Measurements from ENCODE around the gene IGLL1.

The IGLL1 gene

GRCh38 chr22:23533328-23533762 lies 46.7 kb downstream of the IGLL1 start:
- FAIRE-seq: no peak
- DNase-seq (ENCODE audit: extremely low spot score, insufficient read length, low read depth): no peak

- FAIRE-seq (no peak), DNase-seq (ENCODE audit: extremely low spot score, insufficient read length, low read depth) (no peak)
Measured at GRCh38 chr22:23532731-23533130, 47.4 kb downstream of the IGLL1 start.

DNA sequence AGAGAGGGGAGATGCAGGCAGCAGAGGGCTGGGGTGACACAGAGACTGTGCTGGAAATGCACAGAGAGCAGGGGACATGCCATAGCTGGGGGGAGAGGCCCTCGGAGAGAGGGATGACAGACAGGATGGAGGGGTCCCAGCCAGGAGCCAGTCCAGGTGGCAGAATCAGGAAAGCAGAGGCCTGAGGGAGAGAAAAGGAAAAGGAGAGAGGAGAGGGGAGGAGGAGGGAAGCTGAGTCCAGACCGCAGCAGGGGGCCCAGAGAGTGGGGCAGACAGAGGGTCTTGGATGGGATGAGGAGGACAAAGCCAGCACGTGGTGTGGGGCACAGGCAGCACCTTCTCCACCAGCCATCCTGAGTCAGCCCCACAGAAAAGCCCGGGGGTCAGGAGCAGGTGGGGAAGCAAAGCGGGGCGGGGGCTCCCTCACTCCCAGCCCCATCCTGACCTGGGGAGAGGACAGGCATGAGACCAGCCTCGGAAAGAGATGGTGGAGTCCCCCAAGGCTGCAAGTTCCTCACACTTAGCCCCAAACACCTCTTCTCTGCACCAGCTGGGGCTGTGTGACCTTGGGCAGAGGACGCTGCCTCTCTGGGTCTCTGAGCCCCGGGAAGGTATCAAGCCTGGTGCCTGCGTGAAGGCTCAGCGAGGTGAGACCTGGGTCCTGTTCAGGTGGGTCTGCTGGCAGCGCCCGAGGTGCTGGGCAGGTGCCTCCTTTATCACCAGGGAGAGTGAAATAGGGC lies 48.0 kb downstream of the IGLL1 start:
- no peak for FAIRE-seq
- no peak for DNase-seq (ENCODE audit: extremely low spot score, insufficient read length, low read depth)

DNA sequence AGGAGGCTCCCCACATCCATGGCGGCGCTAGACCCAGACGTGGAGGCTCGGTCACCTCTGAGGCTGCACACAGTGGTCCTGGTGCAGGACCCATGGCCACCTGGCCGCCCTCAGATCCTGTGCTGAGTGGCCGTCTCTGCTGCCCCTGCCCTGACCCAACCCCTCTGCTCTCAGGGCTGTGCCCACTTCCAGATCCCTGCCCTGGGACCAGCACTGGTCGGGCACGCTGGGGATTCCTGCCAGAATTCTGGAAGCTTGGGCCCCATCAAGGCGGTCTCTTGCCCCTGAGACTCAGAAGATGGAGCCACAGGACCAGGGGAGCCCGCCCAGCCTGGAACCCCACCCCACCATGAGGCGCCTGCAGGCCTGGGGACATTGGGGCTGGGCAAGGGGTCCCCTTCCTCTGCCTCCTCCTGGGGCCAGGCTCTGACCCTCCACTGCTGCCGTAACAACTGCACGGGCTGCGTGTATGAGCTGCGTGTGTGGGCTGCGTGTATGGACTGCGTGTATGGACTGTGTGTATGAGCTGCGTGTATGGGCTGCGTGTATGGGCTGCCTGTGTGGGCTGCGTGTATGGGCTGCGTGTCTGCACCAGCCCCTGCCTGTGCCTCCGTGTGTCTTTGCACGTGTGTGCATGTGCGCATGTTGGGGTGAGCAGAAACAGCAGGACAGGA lies 48.7 kb downstream of the IGLL1 start:
- FAIRE-seq (no peak), DNase-seq (ENCODE audit: extremely low spot score, insufficient read length, low read depth) (no peak)

- no peak for FAIRE-seq
- no peak for DNase-seq (ENCODE audit: extremely low spot score, insufficient read length, low read depth)
Measured at GRCh38 chr22:23530766-23531282, 49.3 kb downstream of the IGLL1 start.

GRCh38 chr22:23530106-23530505 lies 50.0 kb downstream of the IGLL1 start:
- no peak for FAIRE-seq
- no peak for DNase-seq (ENCODE audit: extremely low spot score, insufficient read length, low read depth)

DNA sequence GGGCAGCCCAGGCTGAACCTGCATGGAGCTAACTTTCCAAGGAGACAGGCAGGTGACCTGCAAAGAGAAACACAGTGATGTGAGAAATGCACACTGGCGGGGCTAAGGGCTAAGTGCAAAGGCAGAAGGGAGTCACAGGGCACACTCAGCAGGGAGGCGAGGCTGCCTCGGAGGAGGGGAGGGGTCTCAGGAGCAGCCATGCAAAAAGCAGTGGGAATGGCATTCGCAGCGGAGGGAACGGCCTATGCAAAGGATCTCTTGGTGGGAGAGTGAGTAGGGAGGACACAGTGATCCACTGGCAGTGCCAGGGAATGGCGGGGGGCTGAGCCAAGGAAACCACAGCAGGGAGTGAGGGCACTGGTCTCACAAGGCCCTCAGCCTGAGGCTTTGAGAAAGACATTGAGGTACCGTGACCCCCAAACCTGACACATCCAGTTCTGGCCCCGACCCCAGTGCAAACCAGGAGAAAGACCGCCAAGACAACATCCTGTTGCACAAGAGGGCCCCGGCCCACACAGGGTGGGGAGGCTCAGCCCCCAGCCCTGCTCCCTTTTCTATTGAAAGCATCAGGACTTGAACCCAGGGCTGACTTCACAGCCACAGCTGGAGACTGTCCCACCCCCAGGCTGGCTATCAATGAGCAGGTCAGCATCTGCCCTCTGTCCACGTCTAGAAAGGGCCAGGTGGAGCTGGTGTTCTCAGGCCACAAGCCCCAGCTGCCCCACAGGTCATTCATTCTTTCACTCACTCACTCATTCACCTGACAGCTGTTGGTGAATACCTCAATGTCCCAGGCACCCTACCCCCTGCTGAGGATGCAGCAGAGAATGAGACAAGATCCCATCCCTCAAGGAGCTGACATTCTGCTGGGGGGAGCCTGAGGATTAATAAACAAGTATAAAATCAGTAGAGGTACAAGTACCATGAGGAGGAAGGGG lies 50.7 kb downstream of the IGLL1 start:
- DNase-seq (ENCODE audit: extremely low spot score, insufficient read length, low read depth): no peak
- no peak for FAIRE-seq

GRCh38 chr22:23527971-23528740 lies 51.9 kb downstream of the IGLL1 start:
- FAIRE-seq (no peak), DNase-seq (ENCODE audit: extremely low spot score, insufficient read length, low read depth) (no peak)

DNA sequence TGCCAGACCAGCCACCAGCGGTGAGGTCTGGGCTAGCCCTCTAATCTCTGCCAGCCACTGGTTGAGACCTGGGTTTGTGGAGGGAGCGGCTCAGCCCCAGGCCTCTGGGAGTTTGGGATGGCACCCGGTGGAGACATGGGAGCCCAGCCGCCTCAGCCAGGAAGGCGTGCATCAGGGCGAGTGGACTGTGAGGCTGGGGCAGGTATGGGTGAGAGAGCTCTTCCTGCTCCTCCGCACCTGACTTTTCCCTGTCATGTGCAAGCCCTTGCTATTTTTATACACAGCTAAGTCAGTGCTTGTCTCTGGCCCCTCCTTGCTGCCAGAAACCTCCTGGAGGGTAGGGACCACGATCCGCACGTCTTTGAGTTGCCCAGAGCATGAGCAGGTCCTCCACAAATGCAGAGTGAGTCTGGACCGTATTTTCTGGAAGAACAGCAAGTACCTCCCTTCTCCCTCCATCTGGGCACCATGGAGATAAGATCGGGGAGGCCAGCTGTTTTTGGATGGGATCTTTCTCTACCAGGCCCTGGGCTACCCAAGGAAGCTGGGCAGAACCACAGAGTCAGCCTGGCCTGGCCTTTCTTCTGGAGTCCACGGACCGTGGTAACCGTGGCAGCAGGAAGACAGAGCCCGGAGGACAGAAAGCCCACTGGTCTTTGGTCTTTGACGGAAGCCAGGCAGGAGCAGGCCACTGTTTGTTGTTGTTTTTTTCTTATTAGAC lies 53.3 kb downstream of the IGLL1 start:
- DNase-seq (ENCODE audit: extremely low spot score, insufficient read length, low read depth) (no peak), FAIRE-seq (no peak)

DNA sequence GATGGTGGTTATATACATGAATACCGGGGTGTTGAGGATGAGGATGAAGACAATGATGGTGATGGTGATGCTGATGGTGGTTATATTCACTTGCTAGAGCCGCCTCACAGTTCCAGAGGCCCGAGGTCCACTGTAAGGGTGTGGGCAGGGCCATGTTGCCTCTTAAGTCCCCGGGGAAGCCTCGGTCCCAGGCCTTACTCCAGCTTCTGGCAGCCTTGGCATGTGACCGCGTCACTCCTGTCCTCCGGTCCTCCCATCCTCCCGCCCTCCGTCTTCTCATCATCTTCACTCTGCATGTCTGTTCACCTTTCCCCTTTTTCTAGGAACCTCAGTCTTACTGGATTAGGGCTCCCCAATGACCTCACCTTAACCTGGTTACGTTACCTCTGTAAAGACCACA lies 54.6 kb downstream of the IGLL1 start:
- no peak for DNase-seq (ENCODE audit: extremely low spot score, insufficient read length, low read depth)
- FAIRE-seq: no peak

DNA sequence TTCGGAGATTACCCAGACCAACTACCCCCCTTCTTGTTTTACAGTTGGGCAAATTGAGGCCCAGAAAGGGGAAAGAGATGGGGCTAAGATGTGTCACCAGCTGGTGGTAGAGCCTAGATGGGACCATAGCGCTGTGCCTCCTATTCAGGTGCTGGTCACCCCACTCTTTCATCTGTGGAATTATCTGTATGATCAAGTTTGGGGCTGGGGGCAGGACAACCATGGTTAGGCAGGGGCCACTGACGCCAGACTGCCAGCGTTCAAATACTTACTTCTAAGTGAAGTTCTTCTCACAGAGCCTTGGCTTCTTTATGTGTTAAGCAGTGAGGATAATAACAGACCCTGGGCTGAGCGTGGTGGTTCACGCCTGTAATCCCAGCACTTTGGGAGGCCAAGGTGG lies 55.9 kb downstream of the IGLL1 start:
- no peak for DNase-seq (ENCODE audit: extremely low spot score, insufficient read length, low read depth)
- no peak for FAIRE-seq

DNA sequence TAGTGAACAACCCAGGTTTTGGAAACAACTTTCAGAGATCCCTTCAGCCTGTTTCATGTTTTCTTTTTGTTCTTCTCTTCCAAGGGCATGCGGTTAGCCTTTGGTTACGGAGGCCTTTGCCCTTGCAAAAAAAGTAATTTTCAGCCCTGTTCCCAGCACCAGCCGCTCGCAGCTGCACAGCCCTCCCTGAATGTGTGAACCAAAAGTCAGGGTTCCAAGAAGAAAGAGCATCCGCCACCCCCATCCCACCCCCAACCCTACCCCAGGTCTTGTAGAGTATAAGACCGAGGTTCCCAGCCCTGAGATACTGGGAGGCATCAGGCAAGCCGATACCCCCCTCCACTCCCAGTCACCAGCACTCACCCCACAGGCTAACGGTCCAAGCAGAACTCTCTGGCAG lies 56.4 kb downstream of the IGLL1 start:
- FAIRE-seq: no peak
- no peak for DNase-seq (ENCODE audit: extremely low spot score, insufficient read length, low read depth)
